Measurements from ENCODE around the gene MTUS2. TPM values are rescaled to one million over a fixed set of nuclear protein-coding genes. Genes with fewer than 3 reads are reported as not detected.

The MTUS2 gene
- total RNA-seq, 4 donors from 2014 or later: 0.26 to 0.72 (median 0.38) TPM; not detected in 1

- DNase-seq (ENCODE audit: low spot score in 2 of 2): no peak
- 72% methylated on average over 6 of the region's 6 CpGs for WGBS
- Histone ChIP-seq H3K27me3 (no peaks in the 10 kb centered on the region), H3K9me3 (no peaks in the 10 kb centered on the region), H3K4me3 (no peak overlapping the region), H3K4me1 (no peaks in the 10 kb centered on the region), H3K36me3 (no peaks in the 10 kb centered on the region), H3K27ac (no peak overlapping the region)
- TF ChIP-seq POLR2AphosphoS5 (IDR thresholded peaks at IDR 0.05) (no peak), EP300 (IDR thresholded peaks at IDR 0.05) (no peak), CTCF (IDR thresholded peaks at IDR 0.05) (no peak), POLR2A (IDR thresholded peaks at IDR 0.05) (no peak)
Observed at GRCh38 chr13:29318741-29319140, 498.6 kb downstream of the MTUS2 start.

- Histone ChIP-seq H3K36me3 (no peaks in the 10 kb centered on the region), H3K4me3 (no peak overlapping the region), H3K27me3 (no peaks in the 10 kb centered on the region), H3K4me1 (no peaks in the 10 kb centered on the region), H3K9me3 (no peaks in the 10 kb centered on the region), H3K27ac (no peak overlapping the region)
- TF ChIP-seq CTCF (IDR thresholded peaks at IDR 0.05): no peak
- TF ChIP-seq POLR2AphosphoS5 (IDR thresholded peaks at IDR 0.05): no peak
- 80% methylated on average over 9 of the region's 9 CpGs for WGBS
- no peak for DNase-seq (ENCODE audit: low spot score in 2 of 2)
Observed at GRCh38 chr13:29319451-29319850, 499.3 kb downstream of the MTUS2 start.

- Histone ChIP-seq H3K27ac (no peak overlapping the region), H3K4me3 (no peak overlapping the region), H3K27me3 (no peaks in the 10 kb centered on the region), H3K4me1 (no peaks in the 10 kb centered on the region), H3K36me3 (no peaks in the 10 kb centered on the region), H3K9me3 (no peaks in the 10 kb centered on the region)
- 82% methylated on average over 9 of the region's 9 CpGs for WGBS
- TF ChIP-seq POLR2A (IDR thresholded peaks at IDR 0.05) (no peak), EP300 (IDR thresholded peaks at IDR 0.05) (no peak), CTCF (IDR thresholded peaks at IDR 0.05) (no peak), POLR2AphosphoS5 (IDR thresholded peaks at IDR 0.05) (no peak)
- DNase-seq (ENCODE audit: low spot score in 2 of 2): no peak
Observed at GRCh38 chr13:29323954-29324353, 503.8 kb downstream of the MTUS2 start.

- no peaks in the 10 kb centered on the region for H3K27me3 ChIP-seq
- WGBS: 43% methylated on average over 1 of the region's 1 CpG
- no peaks in the 10 kb centered on the region for H3K9me3 ChIP-seq
- no peaks in the 10 kb centered on the region for H3K4me1 ChIP-seq
- H3K36me3 ChIP-seq: no peaks in the 10 kb centered on the region
- TF ChIP-seq EP300 (IDR thresholded peaks at IDR 0.05) (no peak), CTCF (IDR thresholded peaks at IDR 0.05) (no peak), POLR2AphosphoS5 (IDR thresholded peaks at IDR 0.05) (no peak), POLR2A (IDR thresholded peaks at IDR 0.05) (no peak)
- no peak overlapping the region for H3K27ac ChIP-seq
- no peak for DNase-seq (ENCODE audit: low spot score in 2 of 2)
- no peak overlapping the region for H3K4me3 ChIP-seq
Observed at GRCh38 chr13:29324601-29325000, 504.5 kb downstream of the MTUS2 start.

GRCh38 chr13:29328501-29328900 lies 508.4 kb downstream of the MTUS2 start:
- Histone ChIP-seq H3K27ac (no peak overlapping the region), H3K36me3 (no peaks in the 10 kb centered on the region), H3K4me3 (no peak overlapping the region), H3K27me3 (no peaks in the 10 kb centered on the region), H3K4me1 (no peaks in the 10 kb centered on the region), H3K9me3 (no peaks in the 10 kb centered on the region)
- TF ChIP-seq POLR2A (IDR thresholded peaks at IDR 0.05): no peak
- no peak for TF ChIP-seq EP300 (IDR thresholded peaks at IDR 0.05)
- no peak for TF ChIP-seq POLR2AphosphoS5 (IDR thresholded peaks at IDR 0.05)
- no peak for TF ChIP-seq CTCF (IDR thresholded peaks at IDR 0.05)
- DNase-seq (ENCODE audit: low spot score in 2 of 2): no peak
- 44% methylated on average over 2 of the region's 2 CpGs for WGBS

Measured in suprapubic skin (tissue), 4 donors.